Activated B cell treated with CpG ODN at 0.5 μM for 24 hours (primary cell): ENCODE measurements around the gene FGF21. TPM values are rescaled to one million over a fixed set of nuclear protein-coding genes. Genes with fewer than 3 reads are reported as not detected.

Experiments
- ATAC-seq: fragments of 200-7000 bp; cut with Tn5 transposase; one replicate; pipeline ENCODE4 v1.10.0; 2021; ENCODE audit warnings: low read depth, mild to moderate bottlenecking, moderate library complexity
- CTCF ChIA-PET: fragments of 350-600 bp; sonication (Branson Sonifier 250); formaldehyde crosslinking; loops from one replicate; lab custom pipeline; 2021; ENCODE audit warnings: antibody characterized with exemption; lab: Charles Lee
- POLR2A ChIA-PET: fragments of 350-600 bp; sonication (Branson Sonifier 250); formaldehyde crosslinking; loops from one replicate; lab custom pipeline; 2021; ENCODE audit warnings: antibody characterized with exemption; lab: Charles Lee
- DNase-seq: peaks from one replicate; pipeline ENCODE4 v3.0.0; 2022
- H3K27ac Mint-ChIP-seq: one replicate; pipeline ENCODE4 v1.8.0; 2020; ENCODE audit warnings: mixed read lengths
- H3K27me3 Mint-ChIP-seq: one replicate; pipeline ENCODE4 v1.8.0; 2021; ENCODE audit warnings: mixed read lengths
- H3K36me3 Mint-ChIP-seq: one replicate; pipeline ENCODE4 v1.8.0; 2021; ENCODE audit warnings: low read depth, mixed read lengths
- H3K4me1 Mint-ChIP-seq: one replicate; pipeline ENCODE4 v1.8.0; 2021; ENCODE audit warnings: mixed read lengths
- H3K4me3 Mint-ChIP-seq: one replicate; pipeline ENCODE4 v1.8.0; 2020; ENCODE audit warnings: mild to moderate bottlenecking, mixed read lengths
- H3K9me3 Mint-ChIP-seq: one replicate; pipeline ENCODE4 v1.8.0; 2020; ENCODE audit warnings: mixed read lengths
- intact Hi-C: fragments of 100-400 bp; cut with micrococcal nuclease; formaldehyde crosslinking; loops from one replicate; pipeline ENCODE4 v1.15.1; 2024
- total RNA-seq: library from RNA; stranded (reverse); gene quantifications from 2 replicates; pipeline ENCODE4 v1.2.3, GENCODE V29; 2022
- TF ChIP-seq, protein P1 (sequence below): fragments of 200-600 bp; IDR thresholded peaks from one replicate; pipeline ENCODE4 v1.8.0; 2022; ENCODE audit warnings: antibody characterized with exemption, mild to moderate bottlenecking

The FGF21 gene
- total RNA-seq, 1 donor from 2014 or later, result not detected

DNA sequence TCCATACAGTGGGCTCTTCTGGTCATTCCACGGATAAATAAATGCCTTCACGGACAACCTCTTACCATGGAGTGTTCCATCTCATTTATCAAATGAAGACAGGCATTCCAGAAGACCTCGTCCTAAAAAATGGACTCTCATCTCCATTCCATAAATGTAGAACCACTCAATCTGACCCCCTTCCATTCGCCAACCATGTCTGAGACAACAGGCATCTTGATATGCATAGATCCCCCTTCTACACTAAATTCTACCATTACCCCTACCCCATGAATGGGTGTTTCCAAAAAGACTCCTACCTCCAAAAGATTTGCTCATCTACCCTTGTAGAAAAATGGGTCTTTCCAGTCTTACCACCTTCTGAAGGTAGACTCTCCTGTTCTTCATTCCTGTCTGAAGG is 23.9 kb upstream of the FGF21 start:
- ChIA-PET POLR2A (interaction anchor here (0.6 kb wide), 1 partner anchor 56 kb away, joined by 3 read pairs; no protein-coding TSS in a partner anchor), CTCF (no interaction called here)
- no peak overlapping the region for H3K4me3 Mint-ChIP-seq
- peaks cover 3% of the 10 kb centered on the region for H3K36me3 Mint-ChIP-seq
- no peak for DNase-seq
- H3K9me3 Mint-ChIP-seq, result peaks cover 4% of the 10 kb centered on the region
- intact Hi-C loops, result no loop called here
- no peaks in the 10 kb centered on the region for H3K27me3 Mint-ChIP-seq
- TF ChIP-seq, protein P1, sequence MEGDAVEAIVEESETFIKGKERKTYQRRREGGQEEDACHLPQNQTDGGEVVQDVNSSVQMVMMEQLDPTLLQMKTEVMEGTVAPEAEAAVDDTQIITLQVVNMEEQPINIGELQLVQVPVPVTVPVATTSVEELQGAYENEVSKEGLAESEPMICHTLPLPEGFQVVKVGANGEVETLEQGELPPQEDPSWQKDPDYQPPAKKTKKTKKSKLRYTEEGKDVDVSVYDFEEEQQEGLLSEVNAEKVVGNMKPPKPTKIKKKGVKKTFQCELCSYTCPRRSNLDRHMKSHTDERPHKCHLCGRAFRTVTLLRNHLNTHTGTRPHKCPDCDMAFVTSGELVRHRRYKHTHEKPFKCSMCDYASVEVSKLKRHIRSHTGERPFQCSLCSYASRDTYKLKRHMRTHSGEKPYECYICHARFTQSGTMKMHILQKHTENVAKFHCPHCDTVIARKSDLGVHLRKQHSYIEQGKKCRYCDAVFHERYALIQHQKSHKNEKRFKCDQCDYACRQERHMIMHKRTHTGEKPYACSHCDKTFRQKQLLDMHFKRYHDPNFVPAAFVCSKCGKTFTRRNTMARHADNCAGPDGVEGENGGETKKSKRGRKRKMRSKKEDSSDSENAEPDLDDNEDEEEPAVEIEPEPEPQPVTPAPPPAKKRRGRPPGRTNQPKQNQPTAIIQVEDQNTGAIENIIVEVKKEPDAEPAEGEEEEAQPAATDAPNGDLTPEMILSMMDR, result no peak
- ATAC-seq, result no peak
- H3K4me1 Mint-ChIP-seq, result peaks cover 7% of the 10 kb centered on the region
- H3K27ac Mint-ChIP-seq, result no peak overlapping the region

DNA sequence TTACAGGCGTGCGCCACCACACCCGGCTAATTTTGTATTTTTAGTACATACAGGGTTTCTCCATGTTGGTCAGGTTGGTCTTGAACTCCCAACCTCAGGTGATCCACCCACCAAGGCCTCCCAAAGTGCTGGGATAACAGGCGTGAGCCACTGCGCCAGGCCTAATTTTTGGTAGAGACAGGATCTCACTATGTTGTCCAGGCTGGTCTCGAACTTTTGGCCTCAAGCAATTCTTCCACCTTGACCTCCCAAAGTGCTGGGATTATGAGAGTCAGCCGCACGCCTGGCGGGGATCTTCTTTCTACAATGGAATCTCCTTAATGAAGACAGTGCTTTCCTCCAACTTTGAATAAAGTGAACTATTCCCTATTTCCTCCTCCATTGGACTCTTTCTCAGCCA is 20.7 kb upstream of the FGF21 start:
- no peak for ATAC-seq
- H3K9me3 Mint-ChIP-seq, result no peaks in the 10 kb centered on the region
- no peaks in the 10 kb centered on the region for H3K36me3 Mint-ChIP-seq
- ChIA-PET CTCF (no interaction called here), POLR2A (no interaction called here)
- TF ChIP-seq, protein P1, result no peak
- H3K27ac Mint-ChIP-seq, result no peak overlapping the region
- H3K4me3 Mint-ChIP-seq, result no peak overlapping the region
- no peak for DNase-seq
- H3K4me1 Mint-ChIP-seq, result peaks cover 7% of the 10 kb centered on the region
- no peaks in the 10 kb centered on the region for H3K27me3 Mint-ChIP-seq
- intact Hi-C loops, result no loop called here

DNA sequence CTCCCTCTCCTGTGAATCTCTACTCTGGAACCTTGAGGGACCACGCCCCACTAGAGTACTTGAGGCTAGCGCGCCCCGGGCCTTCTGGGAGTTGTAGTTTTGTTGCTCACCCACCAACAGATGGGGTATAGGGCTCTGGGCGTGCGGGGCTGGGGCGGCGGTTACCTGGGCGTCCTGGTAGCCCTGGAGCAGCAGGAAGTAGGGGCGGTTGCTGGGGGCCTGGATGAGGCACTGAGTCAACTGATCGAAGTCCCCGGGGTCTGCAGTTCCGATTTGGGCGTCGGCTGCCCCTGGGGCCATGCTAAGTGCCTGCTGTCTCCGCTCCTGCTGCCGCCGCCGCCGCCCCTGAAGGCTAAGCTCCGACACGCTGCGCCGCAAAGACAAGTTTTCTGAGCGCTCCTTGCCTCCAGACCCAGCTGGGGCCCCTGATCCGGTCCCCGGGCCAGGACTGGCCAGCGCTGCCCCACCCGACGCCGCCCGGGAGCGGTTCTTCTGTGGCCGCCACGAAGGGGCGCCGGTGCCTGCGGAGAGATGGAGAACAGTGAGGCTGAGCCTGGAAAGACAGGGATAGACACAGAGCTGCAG is 20.2 kb upstream of the FGF21 start:
- DNase-seq (no peak), ATAC-seq (no peak)
- intact Hi-C loops, result no loop called here
- POLR2A ChIA-PET, result no interaction called here
- TF ChIP-seq, protein P1, result no peak
- Mint-ChIP-seq H3K4me3 (no peak overlapping the region), H3K9me3 (no peaks in the 10 kb centered on the region), H3K27me3 (peaks cover 4% of the 10 kb centered on the region), H3K4me1 (peaks cover 10% of the 10 kb centered on the region), H3K27ac (no peak overlapping the region), H3K36me3 (no peaks in the 10 kb centered on the region)
- CTCF ChIA-PET, result no interaction called here

DNA sequence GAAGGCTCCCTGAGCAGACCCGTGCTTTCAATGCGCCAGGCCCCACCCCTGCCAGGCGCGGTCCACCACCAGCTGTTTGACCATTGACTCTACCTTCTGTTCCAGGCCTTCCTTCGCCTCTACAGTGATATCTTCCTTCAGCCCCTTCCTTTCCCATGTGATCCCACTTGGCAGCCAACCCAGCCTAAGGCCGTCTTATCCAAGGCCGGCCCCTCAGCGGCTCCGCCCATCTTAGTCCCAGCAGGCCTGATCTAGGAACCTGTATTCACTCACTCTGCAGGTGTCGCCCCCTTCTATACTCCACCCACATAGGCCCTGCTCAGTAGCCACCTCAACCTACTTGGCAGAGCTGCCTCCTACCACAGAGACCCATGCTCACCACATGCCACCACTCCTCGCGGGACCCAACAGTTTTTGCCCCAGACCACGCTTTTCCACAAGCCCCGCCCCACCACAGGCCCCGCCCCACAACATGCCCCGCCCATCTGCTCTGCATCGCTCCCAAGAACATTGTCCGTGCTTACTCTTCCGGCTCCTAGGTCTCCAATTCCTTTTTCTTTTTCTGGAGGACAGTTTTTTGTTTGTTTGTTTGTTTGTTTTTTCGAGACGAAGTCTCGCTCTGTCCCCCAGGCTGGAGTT is 17.8 kb upstream of the FGF21 start:
- Mint-ChIP-seq H3K4me3 (no peak overlapping the region), H3K36me3 (no peaks in the 10 kb centered on the region), H3K4me1 (peaks cover 20% of the 10 kb centered on the region), H3K27me3 (peaks cover 4% of the 10 kb centered on the region), H3K9me3 (no peaks in the 10 kb centered on the region), H3K27ac (no peak overlapping the region)
- no peak for DNase-seq
- intact Hi-C loops, result no loop called here
- no peak for ATAC-seq
- ChIA-PET POLR2A (interaction anchor here (2.1 kb wide), 1 partner anchor 16 kb away, joined by 8 read pairs; no protein-coding TSS in a partner anchor), CTCF (no interaction called here)
- TF ChIP-seq, protein P1, result no peak
